ENCODE measurements around the gene ETNPPL.

GRCh38 chr4:108714880-108715279, 48.0 kb downstream of the ETNPPL start:
- no peak for TF ChIP-seq CTCF (conservative IDR thresholded peaks at IDR 0.05; ENCODE audit: low read depth, low read length)
- TF ChIP-seq EZH2 (IDR thresholded peaks at IDR 0.05; ENCODE audit: low read length, unreplicated experiment): no peak
